ENCODE results near the gene DNAH9.

DNAH9 gene

DNA sequence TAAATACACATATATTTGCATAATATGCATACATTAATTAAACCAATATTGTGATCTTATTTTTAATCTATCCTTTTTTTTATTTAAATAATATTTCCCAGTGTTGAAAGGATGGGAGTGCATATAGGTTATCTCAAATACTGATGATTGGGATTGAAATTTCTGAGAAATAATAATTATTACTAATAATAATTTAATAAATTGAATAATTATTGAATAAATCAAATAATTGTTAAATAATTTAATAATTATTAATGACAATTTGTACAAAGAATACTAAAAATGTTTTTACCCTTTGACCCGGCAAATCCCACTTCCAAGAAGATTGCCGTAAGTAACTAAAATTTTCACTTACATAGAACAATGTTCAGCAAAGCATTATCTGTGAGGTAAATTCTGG lies 250.1 kb downstream of the DNAH9 start:
- H3K4me3 ChIP-seq (ENCODE audit: low read depth, low read length): no peak overlapping the region
- TF ChIP-seq, protein P1, sequence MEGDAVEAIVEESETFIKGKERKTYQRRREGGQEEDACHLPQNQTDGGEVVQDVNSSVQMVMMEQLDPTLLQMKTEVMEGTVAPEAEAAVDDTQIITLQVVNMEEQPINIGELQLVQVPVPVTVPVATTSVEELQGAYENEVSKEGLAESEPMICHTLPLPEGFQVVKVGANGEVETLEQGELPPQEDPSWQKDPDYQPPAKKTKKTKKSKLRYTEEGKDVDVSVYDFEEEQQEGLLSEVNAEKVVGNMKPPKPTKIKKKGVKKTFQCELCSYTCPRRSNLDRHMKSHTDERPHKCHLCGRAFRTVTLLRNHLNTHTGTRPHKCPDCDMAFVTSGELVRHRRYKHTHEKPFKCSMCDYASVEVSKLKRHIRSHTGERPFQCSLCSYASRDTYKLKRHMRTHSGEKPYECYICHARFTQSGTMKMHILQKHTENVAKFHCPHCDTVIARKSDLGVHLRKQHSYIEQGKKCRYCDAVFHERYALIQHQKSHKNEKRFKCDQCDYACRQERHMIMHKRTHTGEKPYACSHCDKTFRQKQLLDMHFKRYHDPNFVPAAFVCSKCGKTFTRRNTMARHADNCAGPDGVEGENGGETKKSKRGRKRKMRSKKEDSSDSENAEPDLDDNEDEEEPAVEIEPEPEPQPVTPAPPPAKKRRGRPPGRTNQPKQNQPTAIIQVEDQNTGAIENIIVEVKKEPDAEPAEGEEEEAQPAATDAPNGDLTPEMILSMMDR (IDR thresholded peaks at IDR 0.05; ENCODE audit: low read depth, low read length): no peak

GRCh38 chr17:11852231-11852630 lies 254.0 kb downstream of the DNAH9 start:
- no peak overlapping the region for H3K4me3 ChIP-seq (ENCODE audit: low read depth, low read length)
- TF ChIP-seq, protein P1 (IDR thresholded peaks at IDR 0.05; ENCODE audit: low read depth, low read length): no peak

DNA sequence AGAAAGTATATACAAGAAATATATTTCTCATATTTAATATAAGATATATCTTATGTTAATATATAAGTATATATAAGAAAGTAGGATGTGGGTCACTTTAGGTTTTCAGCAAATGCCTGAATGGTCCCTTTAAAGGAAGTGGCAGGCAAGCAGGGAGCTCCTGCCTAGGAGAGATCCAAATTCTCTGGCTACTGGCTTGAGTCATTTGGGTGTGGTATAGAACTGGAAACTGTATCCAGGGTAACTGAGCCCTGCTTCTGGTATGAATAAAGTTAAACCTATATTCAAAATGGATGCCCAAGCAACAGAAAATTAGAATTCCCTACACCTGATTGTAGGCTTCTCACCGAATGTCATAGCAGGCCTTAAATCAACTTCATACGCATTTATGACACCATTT lies 254.6 kb downstream of the DNAH9 start:
- H3K4me3 ChIP-seq (ENCODE audit: low read depth, low read length): no peak overlapping the region
- TF ChIP-seq, protein P1 (IDR thresholded peaks at IDR 0.05; ENCODE audit: low read depth, low read length): no peak

DNA sequence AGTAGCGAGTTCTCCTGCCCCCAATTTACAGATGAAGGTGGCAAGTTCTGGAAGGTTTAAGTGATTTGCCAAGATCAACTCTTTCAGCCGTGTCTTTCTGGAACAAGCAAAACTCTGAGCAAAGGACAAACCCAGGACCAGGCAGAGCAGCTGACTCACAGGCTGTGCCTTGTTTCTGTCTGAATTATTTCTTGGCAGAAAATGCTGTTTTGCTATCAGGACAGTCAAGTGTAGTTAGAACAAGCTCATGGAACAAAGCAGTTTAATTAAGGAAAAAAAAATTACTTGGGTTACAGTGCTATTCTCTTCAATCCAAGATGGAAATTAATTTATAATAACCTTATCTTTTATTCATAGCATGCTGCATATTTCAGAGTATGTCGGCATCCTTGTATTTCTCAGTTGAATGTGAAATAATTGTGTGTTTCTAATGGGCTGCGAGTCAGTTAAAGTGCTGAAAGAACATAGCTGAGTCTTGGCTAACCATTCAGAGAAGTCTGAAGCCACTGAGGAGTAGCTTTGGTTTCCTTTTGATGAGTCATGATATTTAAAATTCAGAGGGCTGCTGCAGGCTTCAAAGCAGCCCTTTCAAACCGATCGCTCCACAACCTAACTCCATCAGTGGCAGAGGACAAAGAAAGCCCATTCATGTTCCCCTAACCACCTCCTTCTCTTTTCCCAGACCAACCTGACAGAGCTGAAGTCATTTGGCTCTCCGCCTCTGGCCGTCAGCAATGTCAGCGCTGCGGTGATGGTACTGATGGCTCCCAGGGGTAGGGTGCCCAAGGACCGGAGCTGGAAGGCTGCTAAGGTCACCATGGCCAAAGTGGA lies 255.3 kb downstream of the DNAH9 start:
- H3K4me3 ChIP-seq (ENCODE audit: low read depth, low read length): no peak overlapping the region
- TF ChIP-seq, protein P1 (IDR thresholded peaks at IDR 0.05; ENCODE audit: low read depth, low read length): no peak

- no peak overlapping the region for H3K4me3 ChIP-seq (ENCODE audit: low read depth, low read length)
- TF ChIP-seq, protein P1 (IDR thresholded peaks at IDR 0.05; ENCODE audit: low read depth, low read length): no peak
Measured at GRCh38 chr17:11855306-11855705, 257.0 kb downstream of the DNAH9 start.

DNA sequence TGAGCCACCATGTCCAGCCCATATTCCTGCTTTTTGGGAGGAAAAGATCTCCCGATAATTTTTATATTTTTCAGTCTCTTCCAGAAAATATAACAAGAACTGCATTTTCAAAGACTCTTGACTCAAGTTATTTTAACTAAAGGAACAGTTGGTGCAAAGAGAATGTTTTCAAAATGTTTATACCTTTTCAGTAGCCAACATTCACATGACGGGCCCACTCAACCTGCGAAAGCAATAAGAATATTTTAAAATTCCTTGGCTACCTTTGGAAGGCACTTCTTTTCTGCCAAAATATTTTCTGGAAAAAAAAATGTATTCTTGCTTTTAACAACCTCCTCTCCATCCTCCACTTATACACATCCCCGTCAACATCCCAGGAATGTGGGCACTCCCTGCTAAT lies 258.7 kb downstream of the DNAH9 start:
- H3K4me3 ChIP-seq (ENCODE audit: low read depth, low read length): no peak overlapping the region
- TF ChIP-seq, protein P1 (IDR thresholded peaks at IDR 0.05; ENCODE audit: low read depth, low read length): no peak

- TF ChIP-seq, protein P1 (IDR thresholded peaks at IDR 0.05; ENCODE audit: low read depth, low read length): no peak
- no peak overlapping the region for H3K4me3 ChIP-seq (ENCODE audit: low read depth, low read length)
Measured at GRCh38 chr17:11869680-11870394, 271.6 kb downstream of the DNAH9 start.

All from WI38 (cell line).